PC-3 (cell line): Measurements from ENCODE around the gene LYSET.

Source experiments
- CTCF ChIP-seq: fragments of 300-600 bp; sonication (generic); conservative IDR thresholded peaks from 2 replicates; pipeline ENCODE4 v1.5.1; 2017; ENCODE audit warnings: antibody characterized with exemption, low read depth, mild to moderate bottlenecking, low read length
- EZH2phosphoT487 ChIP-seq: fragments of 300-600 bp; sonication (generic); IDR thresholded peaks from 2 replicates; pipeline ENCODE4 v1.6.1; 2018; ENCODE audit warnings: mild to moderate bottlenecking, antibody characterized with exemption, low read length, borderline replicate concordance

GRCh38 chr14:93184391-93185348, at the start of gene LYSET, which contains the start of gene MOAP1:
- TF ChIP-seq CTCF (no peak), EZH2phosphoT487 (peak; percentile 73)
